NT2/D1 (cell line): ENCODE results near the gene LPAR1.

ENCODE experiments used
- YY1 ChIP-seq: IDR thresholded peaks from 2 replicates; pipeline ENCODE4 v1.6.1; 2011; ENCODE audit not compliant: insufficient read length, insufficient read depth
- ZNF274 ChIP-seq: IDR thresholded peaks from 2 replicates; pipeline ENCODE4 v1.6.1; 2011; ENCODE audit warnings: mild to moderate bottlenecking, low read depth, low read length

- TF ChIP-seq ZNF274 (no peak), YY1 (no peak)
These were observed 194.1 kb downstream of the LPAR1 start for GRCh38 chr9:110844121-110844520.
